Neural cell (in vitro differentiated cells): ENCODE results near the gene KIF4A.

Source experiments
- CTCF ChIP-seq: fragments of 450-650 bp; IDR thresholded peaks from 2 replicates; pipeline ENCODE4 v1.5.1; 2014; ENCODE audit warnings: antibody characterized with exemption, mild to moderate bottlenecking, moderate library complexity; ENCODE audit not compliant: poor library complexity, severe bottlenecking
- EP300 ChIP-seq: fragments of 450-650 bp; conservative IDR thresholded peaks from 2 replicates; pipeline ENCODE4 v1.6.1; 2014; ENCODE audit warnings: antibody characterized with exemption, mild to moderate bottlenecking, moderate library complexity; ENCODE audit not compliant: poor library complexity, severe bottlenecking
- EZH2 ChIP-seq: fragments of 200-600, 300-800 bp; shearing (Covaris generic), sonication (generic); IDR thresholded peaks from 2 replicates; pipeline ENCODE4 v1.6.1; 2014; ENCODE audit warnings: antibody characterized with exemption, low read length, borderline replicate concordance, mild to moderate bottlenecking; ENCODE audit not compliant: insufficient read depth, poor library complexity, severe bottlenecking
- MXI1 ChIP-seq: fragments of 450-650 bp; conservative IDR thresholded peaks from 2 replicates; pipeline ENCODE4 v1.6.1; 2014; ENCODE audit warnings: antibody characterized with exemption, mild to moderate bottlenecking; ENCODE audit not compliant: poor library complexity, severe bottlenecking
- POLR2AphosphoS5 ChIP-seq: IDR thresholded peaks from 2 replicates; pipeline ENCODE4 v1.6.1; 2012
- RAD21 ChIP-seq: fragments of 450-650 bp; conservative IDR thresholded peaks from 2 replicates; pipeline ENCODE4 v1.6.1; 2014; ENCODE audit warnings: antibody characterized with exemption, mild to moderate bottlenecking, moderate library complexity
- REST ChIP-seq: IDR thresholded peaks from 2 replicates; pipeline ENCODE4 v1.6.1; 2012; ENCODE audit warnings: borderline replicate concordance
- SMC3 ChIP-seq: fragments of 450-650 bp; conservative IDR thresholded peaks from 2 replicates; pipeline ENCODE4 v1.6.1; 2014; ENCODE audit warnings: antibody characterized with exemption, mild to moderate bottlenecking, moderate library complexity; ENCODE audit not compliant: poor library complexity
- TAF1 ChIP-seq: IDR thresholded peaks from 2 replicates; pipeline ENCODE4 v1.6.1; 2012; ENCODE audit warnings: low read depth

- TF ChIP-seq CTCF (no peak), SMC3 (no peak), POLR2AphosphoS5 (no peak), EZH2 (no peak), TAF1 (no peak), REST (no peak), EP300 (no peak), RAD21 (no peak), MXI1 (no peak)
Observed at GRCh38 chrX:70437011-70437410, 147.1 kb downstream of the KIF4A start.
